Left kidney (tissue), 2 donors: ENCODE measurements around the gene CRIP1. TPM values are rescaled to one million over a fixed set of nuclear protein-coding genes. Genes with fewer than 3 reads are reported as not detected.

Experiments used
- DNase-seq: peaks from one replicate; pipeline ENCODE4 v3.0.0-alpha.2; 2013
- polyA plus RNA-seq: library from polyadenylated mRNA; unstranded; fragments of 120-200 nt; gene quantifications from one replicate; pipeline ENCODE4 v1.2.1, GENCODE V29; 2013; ENCODE audit not compliant: insufficient read length

Gene CRIP1
- polyA plus RNA-seq, 1 donor: 22.7 TPM

DNA sequence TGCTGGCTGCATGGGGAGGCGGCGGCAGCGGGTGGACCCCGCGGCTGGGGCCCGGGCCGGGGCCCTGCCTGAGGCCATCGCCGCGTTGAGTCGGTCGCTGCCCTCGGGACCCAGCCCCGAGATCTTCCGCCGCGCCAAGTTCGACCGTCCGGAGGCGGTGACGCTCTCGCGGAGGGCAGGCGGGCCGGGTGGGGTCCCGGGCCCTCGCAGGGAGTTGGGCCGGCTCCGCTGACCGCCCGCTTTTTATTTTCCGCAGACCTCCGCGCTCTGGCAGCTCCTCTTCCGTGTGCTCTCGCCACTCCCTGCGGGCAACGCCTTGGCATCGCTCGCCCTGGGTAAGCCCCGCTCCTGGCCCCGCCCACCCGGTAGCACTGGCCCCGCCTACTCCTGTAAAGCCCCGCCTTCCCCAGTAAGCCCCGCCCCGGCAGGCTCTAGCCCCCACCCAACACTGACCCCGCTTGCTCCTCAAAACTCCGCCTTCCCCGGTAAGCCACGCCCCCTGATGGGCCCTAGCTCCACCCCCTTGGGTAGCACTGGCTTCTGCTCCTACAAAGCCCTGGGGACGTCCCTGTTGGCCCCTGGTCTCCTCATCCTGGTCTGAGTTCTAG is 4.8 kb downstream of the CRIP1 start:
- DNase-seq: no peak

DNA sequence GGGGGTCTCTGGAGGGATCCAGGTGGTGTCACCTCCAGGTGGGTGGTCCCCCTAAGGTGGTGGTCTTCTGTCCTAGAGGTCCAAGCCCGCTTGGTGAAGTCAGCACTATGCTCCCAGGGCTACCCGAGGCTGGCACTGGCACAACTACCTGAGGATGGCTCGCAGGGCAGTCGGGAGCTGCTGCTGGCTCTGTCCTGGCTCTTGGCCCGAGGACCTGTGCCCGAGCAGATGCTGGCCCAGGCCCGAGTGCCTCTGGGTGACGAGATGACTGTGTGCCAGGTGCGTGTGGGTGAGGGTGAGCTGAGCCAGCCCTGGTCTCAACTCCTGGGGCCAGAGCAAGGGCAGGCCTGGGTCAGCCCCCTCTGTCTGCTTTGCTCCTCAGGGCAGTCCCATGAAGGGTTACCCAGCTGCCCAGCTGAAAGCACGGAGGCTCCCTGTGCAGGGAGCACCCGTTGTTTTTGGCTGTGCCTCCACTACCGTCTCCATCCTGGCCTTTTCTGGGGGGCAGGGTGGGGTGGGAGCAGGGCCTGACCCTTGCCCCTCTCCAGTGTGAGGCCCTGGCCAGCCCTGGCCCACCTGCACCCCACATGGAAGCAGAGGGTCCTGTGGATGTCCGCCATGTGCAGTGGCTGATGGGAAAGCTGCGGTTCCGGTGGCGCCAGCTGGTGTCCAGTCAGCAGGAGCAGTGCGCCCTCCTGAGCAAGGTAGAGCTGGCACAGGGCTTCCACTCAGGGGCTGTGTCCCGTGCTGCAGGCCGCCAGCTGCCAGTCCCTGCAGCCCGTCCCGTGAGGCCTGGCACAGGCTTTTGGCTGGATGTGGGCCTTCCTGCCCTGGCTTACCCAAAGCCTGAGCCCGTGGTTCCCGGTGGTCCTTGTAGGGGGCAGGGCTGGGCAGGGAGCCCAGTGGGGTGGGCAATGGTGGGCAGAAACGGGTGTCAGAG is 5.6 kb downstream of the CRIP1 start:
- no peak for DNase-seq

DNA sequence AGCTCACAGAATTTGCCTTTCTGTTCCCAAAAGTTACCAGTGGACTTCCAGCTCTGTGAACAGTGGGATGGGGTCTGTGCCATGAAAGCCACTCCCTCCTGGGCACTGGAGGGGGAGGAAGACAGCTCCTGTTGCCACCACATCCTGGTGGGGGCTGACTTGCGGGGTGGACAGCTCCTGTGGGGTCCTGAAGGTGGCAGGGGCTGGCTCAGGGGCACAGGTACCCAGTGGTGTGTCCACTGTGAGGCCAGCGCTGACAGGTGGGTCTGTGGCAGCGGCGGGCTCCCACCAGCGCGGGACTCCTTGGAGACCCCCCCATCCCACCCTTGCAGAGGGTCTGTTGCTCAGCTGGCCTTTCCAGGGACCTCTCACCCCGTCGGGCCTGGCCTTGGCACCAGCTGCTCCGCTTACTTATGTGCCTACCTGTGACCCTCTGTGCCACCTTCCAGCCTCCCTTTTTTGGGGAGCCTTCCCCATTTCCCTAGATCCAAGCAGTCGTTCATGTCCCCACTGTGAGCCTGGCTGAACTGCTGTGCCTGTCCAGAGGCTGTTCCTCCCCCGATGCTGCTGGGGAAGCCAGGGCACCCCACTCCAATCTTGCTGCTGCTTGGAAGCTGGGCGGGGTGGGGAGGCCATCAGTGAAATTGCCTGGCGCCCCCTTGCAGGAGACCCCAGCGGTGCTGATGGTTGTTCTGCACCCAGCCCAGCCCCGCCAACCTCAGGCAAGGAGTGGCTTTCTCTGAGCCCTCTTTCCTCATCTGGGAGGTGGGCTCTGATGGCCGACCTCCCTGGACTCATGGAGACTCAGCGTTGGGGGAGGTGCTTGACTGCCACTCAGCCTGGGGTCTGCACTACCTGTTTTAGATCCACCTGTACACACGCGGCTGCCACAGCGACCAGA is 6.5 kb downstream of the CRIP1 start:
- no peak for DNase-seq

DNA sequence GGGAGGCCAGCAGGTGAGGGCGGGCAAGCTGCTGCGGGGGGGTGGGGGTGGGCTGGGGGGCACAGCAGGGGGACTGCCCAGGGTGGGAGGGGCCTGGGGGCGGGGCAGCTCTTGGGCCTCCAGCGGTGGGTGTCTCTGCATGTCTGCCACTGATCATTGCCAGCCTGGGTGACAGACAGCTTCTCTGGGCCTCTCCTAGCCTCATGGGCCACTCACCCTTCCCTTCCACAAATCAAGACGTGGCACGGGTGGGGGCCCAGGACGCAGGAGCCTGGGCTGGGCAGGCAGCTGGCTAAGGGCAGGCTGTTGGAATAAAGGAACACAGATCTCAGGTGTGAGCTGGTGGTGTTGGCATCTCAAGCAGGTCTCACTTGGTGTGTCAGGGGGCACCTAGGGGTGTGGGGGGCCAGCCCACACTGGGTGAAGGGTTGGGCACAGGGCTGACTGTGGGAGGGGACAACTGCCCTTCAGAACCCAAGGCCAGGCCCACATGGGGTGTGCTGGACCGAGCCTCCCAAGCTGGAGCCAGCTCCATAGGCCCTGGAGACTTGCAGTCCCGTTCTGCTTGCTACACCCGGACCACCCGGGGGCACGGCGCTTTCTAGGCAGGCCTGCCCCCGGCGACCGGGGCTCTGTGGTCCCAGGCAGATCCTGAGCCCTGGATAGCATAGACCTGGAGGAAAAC is 7.4 kb downstream of the CRIP1 start:
- DNase-seq: no peak

DNA sequence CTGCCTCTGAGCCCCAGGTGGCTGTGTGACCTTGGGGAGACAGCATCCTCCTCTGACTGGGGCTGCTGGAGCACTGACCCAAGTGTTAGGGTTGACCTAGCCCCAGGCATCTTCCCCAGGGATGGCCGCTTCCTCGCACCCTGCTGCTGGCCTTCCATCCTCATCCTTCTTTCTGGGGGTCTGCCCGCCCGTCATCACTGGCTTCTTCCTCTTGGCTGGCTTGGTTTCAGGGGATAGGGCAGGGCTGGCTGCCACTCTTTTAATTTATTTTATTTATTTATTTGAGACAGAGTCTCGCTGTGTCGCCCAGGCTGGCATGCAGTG is 7.9 kb downstream of the CRIP1 start:
- no peak for DNase-seq

DNA sequence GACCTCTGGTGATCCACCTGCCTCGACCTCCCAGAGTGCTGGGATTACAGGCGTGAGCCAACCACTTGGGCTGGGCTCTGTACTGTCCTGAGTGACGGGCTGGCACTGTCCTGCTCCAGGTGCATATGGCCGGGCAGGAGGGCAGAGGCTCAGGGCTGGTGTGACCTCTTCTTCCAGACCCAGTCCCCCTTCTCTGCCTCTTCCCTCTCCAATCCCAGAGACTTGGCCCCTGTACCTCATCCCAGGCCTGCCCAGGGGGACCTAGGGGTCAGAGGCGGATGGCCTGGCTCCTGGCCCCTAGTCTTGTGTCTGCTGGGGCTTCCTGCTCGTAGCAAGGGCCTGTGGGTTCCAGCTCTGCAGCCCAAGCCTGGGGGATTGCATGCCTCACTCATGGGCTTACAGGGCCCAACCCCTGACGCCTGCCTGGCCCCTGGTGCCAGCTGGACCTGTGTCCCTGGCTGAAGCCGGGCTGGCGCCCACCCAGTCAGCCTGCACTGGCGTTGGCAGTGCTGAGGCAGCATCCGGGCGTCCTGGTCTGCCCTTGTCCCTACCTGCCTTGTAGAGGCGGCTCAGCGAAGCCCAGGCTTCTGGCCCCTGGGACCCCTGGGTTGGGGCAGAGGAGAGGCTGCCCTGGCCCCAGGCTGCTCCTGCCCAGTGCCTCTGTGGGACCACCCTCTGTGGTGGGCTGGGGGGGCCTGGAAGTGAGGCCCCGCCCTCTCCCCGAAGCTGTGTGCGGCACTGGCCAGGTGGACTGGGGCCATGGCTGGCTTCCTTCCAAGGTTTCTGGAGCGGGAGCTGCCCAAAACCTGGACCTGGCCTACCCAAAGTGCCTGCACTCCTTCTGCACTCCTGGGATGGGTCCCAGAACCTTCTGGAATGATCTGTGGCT is 8.7 kb downstream of the CRIP1 start:
- DNase-seq: no peak

DNA sequence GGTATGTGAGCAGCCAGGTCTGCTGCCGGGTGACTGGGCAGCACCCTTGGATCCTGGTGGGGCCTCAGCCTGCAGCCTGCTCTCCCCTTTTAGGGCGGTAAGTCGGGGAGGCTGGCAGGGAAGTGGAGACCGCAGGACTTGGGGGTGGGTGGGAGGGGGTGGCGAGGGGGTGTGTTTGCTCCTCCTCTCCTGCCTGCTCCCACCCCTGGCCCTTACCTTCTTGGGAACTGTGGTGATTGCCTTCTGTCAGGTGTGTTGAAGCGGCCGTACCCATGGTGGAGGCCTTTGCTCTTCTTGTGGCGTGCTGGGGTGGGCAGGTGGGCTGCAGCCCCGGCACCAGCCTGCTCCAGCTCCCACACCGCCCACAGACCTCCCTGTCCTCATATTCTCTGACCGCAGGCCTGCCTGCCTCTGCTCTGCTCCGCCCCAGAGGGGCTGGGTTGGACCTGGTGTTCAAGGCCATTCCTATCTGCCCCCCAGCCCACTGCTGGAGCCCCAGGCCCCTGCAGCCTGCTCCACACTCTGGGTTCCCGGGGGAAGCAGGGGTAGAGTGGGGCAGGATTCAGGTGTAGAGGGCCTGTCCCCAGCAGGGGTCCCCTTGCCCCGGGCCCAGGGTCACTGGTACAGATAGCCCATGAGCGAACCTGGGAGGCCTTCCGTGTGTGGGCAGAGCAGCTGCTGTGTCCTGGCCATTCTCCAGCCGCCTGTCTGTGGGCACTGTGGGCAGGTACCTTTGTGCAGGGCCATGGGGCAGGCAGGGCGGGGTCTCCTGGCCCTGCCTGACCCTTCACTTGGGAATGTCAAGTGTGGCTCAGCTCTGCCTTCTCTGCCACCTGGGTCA is 9.5 kb downstream of the CRIP1 start:
- DNase-seq: no peak

DNA sequence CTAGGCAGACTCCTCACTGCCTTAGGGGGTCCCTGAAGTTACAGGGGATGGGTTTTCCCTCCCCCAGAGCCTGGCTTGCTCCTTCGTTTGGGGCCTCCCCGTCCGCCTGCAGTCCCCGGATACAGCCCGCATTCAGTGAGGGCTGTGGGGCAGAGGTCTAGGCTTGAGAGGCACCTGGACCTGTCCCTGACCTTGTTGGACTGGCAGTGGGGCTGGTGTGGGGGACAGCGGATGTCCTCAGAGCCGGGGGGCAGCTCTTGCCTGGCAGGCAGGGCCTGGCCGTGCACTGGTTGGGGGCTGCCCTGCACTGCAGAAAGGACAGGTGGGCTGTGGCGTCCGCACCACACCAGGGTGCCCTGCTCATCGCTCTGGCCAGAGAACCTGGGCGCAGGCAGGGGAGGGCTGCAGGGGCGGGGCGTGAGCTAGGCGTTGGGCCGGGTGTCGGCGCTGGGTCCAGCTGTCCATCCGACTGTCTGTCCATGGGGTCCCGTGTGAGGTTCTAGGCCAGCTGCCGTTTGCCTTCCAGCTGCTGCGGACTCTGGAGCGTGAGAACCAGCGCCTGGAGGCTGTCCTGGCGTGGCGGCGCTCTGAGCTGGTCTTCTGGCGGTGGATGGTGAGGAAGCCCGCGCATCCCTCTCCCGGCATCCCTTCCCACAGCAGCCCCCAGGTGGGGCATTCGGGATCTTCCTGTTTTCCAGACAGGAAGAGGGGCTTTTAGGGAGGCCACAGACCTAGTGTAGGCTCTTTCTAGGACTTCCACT is 10.3 kb downstream of the CRIP1 start:
- DNase-seq: no peak

DNA sequence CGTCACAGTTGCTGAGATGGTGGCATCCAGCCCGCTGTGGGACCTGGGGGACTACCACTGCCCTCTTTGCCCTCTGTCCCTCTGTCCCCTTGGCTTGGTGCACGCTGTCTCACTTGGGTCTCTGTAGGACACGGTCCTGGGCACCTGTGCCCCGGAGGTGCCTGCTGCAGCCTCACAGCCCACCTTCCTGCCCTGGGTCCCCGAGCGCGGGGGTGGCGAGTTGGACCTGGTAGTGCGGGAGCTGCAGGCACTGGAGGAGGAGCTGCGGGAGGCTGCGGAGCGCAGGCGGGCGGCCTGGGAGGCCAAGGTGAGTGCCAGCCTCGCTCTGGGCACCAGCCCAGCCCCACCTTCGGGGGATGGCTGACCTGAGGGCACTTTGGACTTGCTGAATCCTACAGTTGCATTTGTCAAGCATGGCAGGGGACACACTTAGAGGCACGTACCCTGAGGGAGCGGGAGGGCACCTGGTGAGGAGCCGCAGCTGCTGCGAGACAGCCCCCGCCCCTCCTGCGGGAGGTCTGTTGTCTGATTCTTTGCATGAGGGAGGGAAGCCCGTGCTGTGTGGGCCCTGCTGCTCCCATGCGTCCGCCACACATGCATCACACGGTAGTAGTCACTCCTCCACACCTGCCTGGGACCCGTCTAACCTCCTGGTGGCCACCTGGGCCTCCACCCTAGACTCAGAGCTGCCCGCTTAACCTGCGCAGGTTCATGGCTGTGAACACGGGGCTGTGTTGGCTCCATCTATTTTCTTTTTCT is 11.2 kb downstream of the CRIP1 start:
- DNase-seq: no peak

DNA sequence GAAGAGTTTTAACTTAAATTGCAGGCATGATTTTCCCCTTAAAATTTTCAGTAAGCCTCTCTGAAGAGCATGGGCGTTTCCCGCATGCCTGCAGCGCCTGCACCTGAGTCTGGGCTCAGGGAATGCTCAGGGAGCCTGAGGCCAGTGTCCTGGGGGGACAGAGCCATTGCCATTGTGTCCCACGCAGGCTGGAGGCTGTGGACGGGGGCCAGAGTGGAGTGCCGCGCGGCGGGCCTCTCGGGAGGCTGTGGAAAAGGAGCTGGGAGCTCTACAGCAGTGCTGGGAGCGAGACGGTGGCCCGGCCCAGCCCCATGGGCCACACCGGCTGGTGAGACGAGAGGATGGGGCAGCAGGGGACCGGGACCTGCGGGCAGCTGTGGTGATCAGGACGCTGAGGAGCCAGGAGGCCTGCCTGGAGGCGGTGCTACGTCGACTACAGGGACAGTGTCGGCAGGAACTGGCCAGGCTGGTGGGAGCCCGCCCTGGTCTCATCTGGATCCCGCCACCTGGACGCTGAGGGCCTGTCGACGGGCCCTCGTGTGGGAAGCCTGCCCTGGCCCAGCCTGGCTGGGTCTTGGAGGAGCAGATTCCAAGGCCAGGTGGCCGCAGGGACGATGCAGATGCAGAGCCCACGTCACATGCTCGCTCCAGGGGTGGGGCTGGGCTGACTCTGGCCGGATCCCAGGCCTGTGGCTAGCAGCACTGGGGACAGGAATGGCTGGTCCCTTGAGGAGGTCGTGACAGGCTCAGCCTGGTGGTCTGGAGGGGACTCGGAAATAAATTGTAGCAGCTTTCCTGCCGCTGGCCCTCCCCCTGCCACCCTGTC is 12.0 kb downstream of the CRIP1 start:
- DNase-seq: no peak

DNA sequence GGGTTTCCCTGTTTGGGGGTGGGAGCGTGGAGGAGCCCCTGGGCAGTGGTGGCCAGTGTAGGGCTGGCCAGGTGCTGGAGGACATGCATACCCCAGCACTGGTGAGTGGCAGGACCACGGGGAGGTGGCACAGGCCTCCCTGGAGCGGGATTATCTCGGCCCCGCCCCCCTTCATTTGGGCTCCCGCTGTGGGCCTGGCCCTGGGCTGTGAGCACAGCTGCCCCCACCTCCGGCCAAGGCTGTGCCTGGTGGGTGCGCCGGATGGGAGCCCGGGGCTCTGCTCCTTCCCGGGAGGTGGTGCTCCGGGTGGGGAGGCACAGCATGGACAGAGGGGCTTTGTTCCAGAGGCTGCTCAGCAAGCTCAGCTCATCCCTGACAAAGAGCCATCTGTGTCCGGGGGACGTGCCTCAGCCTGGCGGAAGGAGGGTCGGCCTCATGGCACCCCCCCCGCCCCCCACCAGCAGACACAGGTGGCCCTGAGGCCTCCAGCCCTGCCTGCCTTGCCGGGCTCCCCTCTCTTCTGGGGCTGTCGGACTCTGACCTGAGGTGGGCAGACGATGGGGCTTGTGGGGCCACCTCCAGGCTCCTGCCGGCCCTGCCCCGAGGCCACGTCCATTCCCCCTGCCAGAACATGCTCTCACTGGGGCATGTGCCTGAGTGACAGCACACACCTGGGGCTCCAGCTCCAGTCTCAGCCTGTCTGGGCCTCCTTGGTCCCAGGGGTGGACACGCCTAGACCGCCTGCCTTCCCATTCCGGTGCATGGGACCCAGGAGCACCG is 12.8 kb downstream of the CRIP1 start:
- no peak for DNase-seq

DNA sequence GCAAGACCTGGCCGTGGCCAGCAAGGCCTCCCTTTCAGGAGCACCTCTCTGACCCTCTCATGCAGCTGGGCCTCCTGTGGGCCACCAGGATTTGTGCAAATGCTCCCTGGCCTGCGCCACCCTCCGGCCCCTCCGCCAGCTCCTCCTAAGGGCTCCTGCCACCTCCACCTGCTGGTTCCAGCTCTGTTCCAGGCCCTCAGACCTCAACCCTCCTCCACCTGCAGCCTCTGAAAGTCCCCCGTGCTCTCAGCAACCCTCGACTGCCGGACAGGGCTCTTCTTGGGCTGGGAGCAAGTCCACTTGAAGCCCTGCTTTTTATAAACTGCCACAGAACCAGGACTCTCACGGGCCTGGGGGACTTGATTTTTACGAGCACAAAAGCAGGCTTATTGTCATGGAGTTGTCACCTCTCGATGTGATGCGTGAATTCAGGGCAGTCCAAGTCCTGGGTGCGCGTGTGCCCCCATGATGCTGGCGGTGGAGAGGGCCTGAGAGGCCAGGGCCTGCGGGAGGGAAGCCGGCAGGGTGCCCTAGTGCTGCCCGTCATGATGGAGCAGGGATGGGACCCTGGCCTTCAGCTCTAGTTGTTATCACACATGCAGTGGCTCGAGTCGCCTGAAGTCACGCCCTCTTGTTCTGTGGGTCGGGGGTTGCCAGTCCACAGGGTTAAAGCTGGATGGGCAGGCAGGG is 13.5 kb downstream of the CRIP1 start:
- DNase-seq: no peak

DNA sequence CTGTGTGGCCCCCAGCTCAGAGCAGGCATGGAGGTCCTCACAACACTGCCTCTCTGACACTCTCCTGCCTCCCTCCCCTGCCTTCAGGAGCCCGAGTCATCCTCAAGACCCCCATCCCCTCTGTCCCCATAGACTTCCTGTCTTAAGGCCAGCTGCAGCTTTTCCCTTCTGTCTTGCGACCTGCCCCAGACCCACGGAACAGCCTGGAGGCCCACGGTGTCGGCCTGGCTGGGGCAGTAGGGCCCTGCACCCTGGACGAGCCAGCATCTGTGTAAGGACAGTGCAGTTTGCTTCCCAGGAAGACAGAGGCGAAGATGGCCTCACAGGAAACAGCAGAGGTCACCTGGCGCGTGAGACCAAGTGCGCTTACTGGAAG is 14.0 kb downstream of the CRIP1 start:
- no peak for DNase-seq

DNA sequence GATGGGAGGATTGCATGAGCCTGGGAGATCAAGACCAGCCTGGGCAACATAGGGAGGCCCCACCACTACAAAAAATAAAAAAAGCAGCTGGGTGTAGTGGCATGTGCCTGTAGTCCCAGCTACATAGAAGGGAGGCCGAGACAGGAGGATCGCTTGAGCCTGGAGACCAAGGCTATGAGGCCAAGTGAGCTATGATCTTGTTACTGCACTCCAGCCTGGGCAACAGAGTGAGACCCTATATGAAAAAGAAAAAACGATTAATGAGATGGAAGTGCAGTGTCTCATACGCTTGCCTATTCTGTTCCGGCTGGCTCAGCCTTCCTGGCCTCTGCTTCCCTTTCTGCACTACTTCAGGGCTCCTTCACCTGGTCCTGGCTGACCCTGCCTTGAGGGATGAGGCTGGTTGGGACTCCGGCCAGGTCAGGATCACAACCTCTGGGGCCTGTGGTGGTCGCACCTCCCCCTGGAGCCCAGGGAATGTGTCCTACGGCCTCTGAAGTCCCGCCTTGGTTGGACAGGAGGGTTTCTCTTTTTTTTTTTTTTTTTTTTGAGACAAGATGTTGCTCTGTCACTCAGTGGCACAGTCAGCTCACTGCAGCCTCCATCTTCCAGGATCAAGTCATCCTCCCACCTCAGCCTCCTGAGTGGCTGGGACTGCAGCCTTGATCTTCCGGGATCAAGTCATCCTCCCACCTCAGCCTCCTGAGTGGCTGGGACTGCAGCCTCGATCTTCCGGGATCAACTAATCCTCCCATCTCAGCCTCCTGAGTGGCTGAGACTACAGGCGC is 15.0 kb downstream of the CRIP1 start:
- DNase-seq: no peak
